Right atrium auricular region (tissue), 2 donors: ENCODE data around the gene GIPC3. TPM values are rescaled to one million over a fixed set of nuclear protein-coding genes. Genes with fewer than 3 reads are reported as not detected.

Experiments used
- DNase-seq: peaks from one replicate; pipeline ENCODE4 v3.0.0-alpha.2; 2019; ENCODE audit warnings: low spot score
- H3K27ac ChIP-seq, 2 donors: fragments of 200-600 bp; sonication (generic); 1 replicate in 1 of 2; 2 replicates in 1 of 2; pipeline ENCODE4 v1.5.1; 2016 to 2019
- H3K27me3 ChIP-seq, 2 donors: fragments of 200-600 bp; sonication (generic); one replicate each; pipeline versions ENCODE4 v1.5.1 to v1.6.0; 2017 to 2019
- H3K36me3 ChIP-seq: fragments of 200-600 bp; sonication (generic); one replicate; pipeline ENCODE4 v1.5.1; 2016
- H3K4me1 ChIP-seq, 2 donors: fragments of 200-600 bp; sonication (generic); one replicate each; pipeline versions ENCODE4 v1.5.1 to v1.6.0; 2017 to 2019
- H3K4me3 ChIP-seq, 2 donors: fragments of 200-600 bp; sonication (generic); 1 replicate in 1 of 2; 2 replicates in 1 of 2; pipeline ENCODE4 v1.5.1; 2017 to 2019; ENCODE audit warnings: mild to moderate bottlenecking in 1 of 2, moderate library complexity in 1 of 2
- H3K9me3 ChIP-seq, 2 donors: fragments of 200-600 bp; sonication (generic); one replicate each; pipeline ENCODE4 v1.5.1; 2019
- CTCF ChIP-seq, 2 donors: fragments of 200-600 bp; sonication (generic); IDR thresholded peaks; one replicate each; pipeline ENCODE4 v1.5.1; 2019; ENCODE audit warnings: antibody characterized with exemption in 2 of 2
- total RNA-seq, 2 donors: library from RNA; depleted of rRNA; stranded (reverse); fragments of >200 nt; gene quantifications; one replicate each; pipeline ENCODE4 v1.1.0, GENCODE V29; 2016

The GIPC3 gene
- total RNA-seq, 2 donors from 2014 or later = 0.96 to 1.5 TPM

- no peak overlapping the region for H3K27ac ChIP-seq
- H3K4me1 ChIP-seq = no peaks in the 10 kb centered on the region
- no peak overlapping the region for H3K4me3 ChIP-seq
- H3K27me3 ChIP-seq = no peaks in the 10 kb centered on the region
- no peaks in the 10 kb centered on the region for H3K9me3 ChIP-seq
- TF ChIP-seq CTCF (IDR thresholded peaks at IDR 0.05) = no peak
- peaks cover 67% of the 10 kb centered on the region for H3K36me3 ChIP-seq
- no peak for DNase-seq
These were observed 51.7 kb downstream of the GIPC3 start for GRCh38 chr19:3636962-3637361.

- H3K4me3 ChIP-seq = no peak overlapping the region
- DNase-seq = no peak
- H3K27ac ChIP-seq = no peak overlapping the region
- no peaks in the 10 kb centered on the region for H3K4me1 ChIP-seq
- H3K9me3 ChIP-seq = no peaks in the 10 kb centered on the region
- no peak for TF ChIP-seq CTCF (IDR thresholded peaks at IDR 0.05)
- peaks cover 68% of the 10 kb centered on the region for H3K36me3 ChIP-seq
- no peaks in the 10 kb centered on the region for H3K27me3 ChIP-seq
These were observed 52.3 kb downstream of the GIPC3 start for GRCh38 chr19:3637621-3638020.

- no peak for DNase-seq
- TF ChIP-seq CTCF (IDR thresholded peaks at IDR 0.05) = no peak
- no peak overlapping the region for H3K4me3 ChIP-seq
- H3K36me3 ChIP-seq = peaks cover 67% of the 10 kb centered on the region
- no peaks in the 10 kb centered on the region for H3K4me1 ChIP-seq
- H3K27ac ChIP-seq = no peak overlapping the region
- no peaks in the 10 kb centered on the region for H3K27me3 ChIP-seq
- no peaks in the 10 kb centered on the region for H3K9me3 ChIP-seq
These were observed 53.2 kb downstream of the GIPC3 start for GRCh38 chr19:3638208-3639193.

GRCh38 chr19:3639479-3639878 is 54.2 kb downstream of the GIPC3 start:
- no peak for DNase-seq
- H3K27ac ChIP-seq = no peak overlapping the region
- no peak overlapping the region for H3K4me3 ChIP-seq
- no peaks in the 10 kb centered on the region for H3K4me1 ChIP-seq
- no peaks in the 10 kb centered on the region for H3K27me3 ChIP-seq
- H3K36me3 ChIP-seq = peaks cover 75% of the 10 kb centered on the region
- H3K9me3 ChIP-seq = no peaks in the 10 kb centered on the region
- no peak for TF ChIP-seq CTCF (IDR thresholded peaks at IDR 0.05)

- H3K4me3 ChIP-seq = no peak overlapping the region
- no peak overlapping the region for H3K27ac ChIP-seq
- peaks cover 78% of the 10 kb centered on the region for H3K36me3 ChIP-seq
- no peak for DNase-seq
- H3K4me1 ChIP-seq = peaks cover 0 to 10% of the 10 kb centered on the region in 2 donors
- H3K9me3 ChIP-seq = no peaks in the 10 kb centered on the region
- H3K27me3 ChIP-seq = no peaks in the 10 kb centered on the region
- no peak for TF ChIP-seq CTCF (IDR thresholded peaks at IDR 0.05)
These were observed 56.4 kb downstream of the GIPC3 start for GRCh38 chr19:3641515-3642269.
